GM12878 (cell line): ENCODE results near the gene HSCB. TPM values are rescaled to one million over a fixed set of nuclear protein-coding genes. Genes with fewer than 3 reads are reported as not detected.

Experiments
- ATAC-seq: fragments of 200-7000 bp; cut with Tn5 transposase; 3 replicates; pipeline ENCODE4 v1.9.1; 2020; ENCODE audit warnings: mild to moderate bottlenecking, moderate library complexity
- BruUV-seq: library from RNA; stranded (reverse); fragments of 400-500 nt; replicated peaks from 2 replicates; lab custom pipeline; 2021; lab: Mats Ljungman, UMichigan
- CTCF ChIA-PET: fragments of 300-600 bp; sonication (Branson Sonifier 250); formaldehyde crosslinking; extraction: SDS; loops from one replicate; lab custom pipeline; 2021; ENCODE audit warnings: inconsistent platforms; lab: Yijun Ruan, JAX
- POLR2A ChIA-PET: fragments of 350-600 bp; formaldehyde crosslinking; extraction: SDS; loops from one replicate; lab custom pipeline; 2021; ENCODE audit warnings: inconsistent platforms; lab: Charles Lee
- RAD21 ChIA-PET: fragments of 300-600 bp; sonication (Branson Sonifier 250); formaldehyde crosslinking; loops from one replicate; lab custom pipeline; 2023; ENCODE audit warnings: antibody characterized with exemption; ENCODE audit not compliant: unreplicated experiment; lab: Charles Lee
- SMC1A ChIA-PET: fragments of 300-600 bp; sonication (Branson Sonifier 250); formaldehyde crosslinking; loops from one replicate; lab custom pipeline; 2023; ENCODE audit not compliant: unreplicated experiment, uncharacterized antibody; lab: Charles Lee
- DNase-seq: peaks from one replicate; pipeline ENCODE4 v3.0.0-alpha.2; 2011; ENCODE audit warnings: low read depth, low spot score
- FAIRE-seq: peaks from 3 replicates; lab custom pipeline; 2011; peaks lifted over from hg19 to GRCh38; lab: Jason Lieb, UNC
- H2AFZ ChIP-seq: 2 replicates; pipeline ENCODE4 v1.6.0; 2011; ENCODE audit warnings: low read depth, low read length, control low read depth; ENCODE audit not compliant: control insufficient read depth
- H3K27ac ChIP-seq: 2 replicates; pipeline ENCODE4 v1.5.1; 2011; ENCODE audit warnings: control low read depth; ENCODE audit not compliant: control insufficient read depth, insufficient read depth
- H3K27me3 ChIP-seq, 2 experiments: replicated peaks in 1 of 2; 2 replicates each; pipeline versions ENCODE4 v1.6.0 to v1.6.1; 2011; ENCODE audit warnings: low read length in 1 of 2; ENCODE audit not compliant: control insufficient read depth in 2 of 2, insufficient read depth in 2 of 2
- H3K36me3 ChIP-seq, 2 experiments: 2 replicates each; pipeline ENCODE4 v1.5.1; 2011; ENCODE audit warnings: low read length in 1 of 2; ENCODE audit not compliant: control insufficient read depth in 2 of 2, insufficient read depth in 2 of 2
- H3K4me1 ChIP-seq: 2 replicates; pipeline ENCODE4 v1.6.1; 2011; ENCODE audit warnings: mild to moderate bottlenecking, low read length, moderate library complexity, mixed read lengths; ENCODE audit not compliant: control insufficient read depth, insufficient read depth
- H3K4me2 ChIP-seq: 2 replicates; pipeline ENCODE4 v1.6.0; 2011; ENCODE audit warnings: control low read depth; ENCODE audit not compliant: control insufficient read depth, insufficient read depth
- H3K4me3 ChIP-seq: fragments of 200-600 bp; sonication (generic); 2 replicates; pipeline ENCODE4 v1.5.1; 2016
- H3K79me2 ChIP-seq: 2 replicates; pipeline ENCODE4 v1.6.0; 2011; ENCODE audit warnings: low read length; ENCODE audit not compliant: control insufficient read depth, insufficient read depth
- H3K9ac ChIP-seq: 2 replicates; pipeline ENCODE4 v1.8.0; 2011; ENCODE audit warnings: low read length, control low read depth, mixed read lengths; ENCODE audit not compliant: control insufficient read depth, insufficient read depth
- H3K9me3 ChIP-seq: replicated peaks from 3 replicates; pipeline ENCODE4 v1.5.1; 2011; ENCODE audit warnings: mild to moderate bottlenecking, low read length; ENCODE audit not compliant: control insufficient read depth, insufficient read depth
- H4K20me1 ChIP-seq: 2 replicates; pipeline ENCODE4 v1.6.0; 2011; ENCODE audit not compliant: control insufficient read depth, insufficient read depth
- GABPA ChIP-seq: IDR thresholded peaks from 2 replicates; pipeline ENCODE4 v1.6.1; 2014; ENCODE audit warnings: antibody characterized with exemption, low read depth, mild to moderate bottlenecking, inconsistent platforms
- PKNOX1 ChIP-seq: fragments of 450-650 bp; IDR thresholded peaks from 2 replicates; pipeline ENCODE4 v1.6.1; 2016; ENCODE audit warnings: mild to moderate bottlenecking
- ZNF24 ChIP-seq: fragments of 450-650 bp; IDR thresholded peaks from 2 replicates; pipeline ENCODE4 v1.6.1; 2017; ENCODE audit warnings: antibody characterized with exemption, mild to moderate bottlenecking
- WGBS: methylation state at CpG from one replicate; pipeline ENCODE4 v1.1.6; 2016; ENCODE audit warnings: low lambda C conversion rate; ENCODE audit not compliant: insufficient replicate concordance, insufficient coverage; ENCODE audit errors: missing lambda C conversion rate; 5-methylcytosine and 5-hydroxymethylcytosine counted together
- in situ Hi-C: fragments of 300-500 bp; cut with MboI; formaldehyde crosslinking; loops from 9 replicates; pipeline ENCODE4 v1.14.3; 2018; ENCODE audit warnings: mixed read lengths
- intact Hi-C: fragments of 100-400 bp; cut with micrococcal nuclease; formaldehyde crosslinking; loops from one replicate; pipeline ENCODE4 v1.14.2; 2022; ENCODE audit not compliant: unreplicated experiment
- polyA plus RNA-seq, 11 experiments: library from polyadenylated mRNA; depleted of rRNA in 4 of 11; unstranded in 6 of 11; stranded (reverse) in 5 of 11; fragments of >200 nt; fragmentation: Nextera tagmentation in 4 of 11; fragmentation: Illumina TruSeq in 1 of 11; extraction: Ambion mirVana in 4 of 11; extraction: Trizol in 1 of 11; gene quantifications; 1 replicate in 1 of 11; 2 replicates in 10 of 11; pipeline versions ENCODE4 v1.2.1 to v1.2.3, GENCODE V29; 2011 to 2016; ENCODE audit warnings: inconsistent platforms in 2 of 11, missing spikeins in 2 of 11, low read depth in 1 of 11
- total RNA-seq, 4 experiments: library from RNA; depleted of rRNA in 3 of 4; stranded (reverse); fragments of >200 nt in 3 of 4; fragmentation: Illumina TruSeq in 1 of 4; extraction: Trizol in 1 of 4; gene quantifications; 2 replicates each; pipeline versions ENCODE4 v1.2.1 to v1.2.3, GENCODE V29; 2013 to 2021

The HSCB gene
- total and polyA plus RNA-seq, 10 of the 15 experiments (the other 5 are each of a cell fraction or from before 2014, with no cell fraction given) = 10.6 to 28.4 (median 20.8) TPM

GRCh38 chr22:28779833-28780232 lies 38.0 kb downstream of the HSCB start:
- no peak for TF ChIP-seq PKNOX1
- CTCF ChIA-PET = interaction anchor here (1.0 to 1.5 kb wide), 2 partner anchors 11 to 260 kb away, joined by 3 to 5 read pairs; no protein-coding TSS in a partner anchor
- no peaks in the 10 kb centered on the region for H4K20me1 ChIP-seq
- SMC1A ChIA-PET = interaction anchor here (0.8 to 3.6 kb wide), 6 partner anchors 8 to 261 kb away, joined by 3 to 16 read pairs (median 4); no protein-coding TSS in a partner anchor
- FAIRE-seq (no peak), ATAC-seq (no peak), DNase-seq (no peak)
- no peak overlapping the region for H3K9ac ChIP-seq
- BruUV-seq = no TSS peak
- no peaks in the 10 kb centered on the region for H3K27me3 ChIP-seq
- H3K27ac ChIP-seq = no peak overlapping the region
- intact Hi-C loops = loop anchor here (10.0 kb wide), 1 partner anchor 45 kb away; no protein-coding TSS in a partner anchor
- no peak overlapping the region for H3K4me3 ChIP-seq
- no peak overlapping the region for H2AFZ ChIP-seq
- no peaks in the 10 kb centered on the region for H3K4me1 ChIP-seq
- H3K4me2 ChIP-seq = no peak overlapping the region
- in situ Hi-C loops = no loop called here
- no peaks in the 10 kb centered on the region; the same call in 1 of the 2 replicates for H3K79me2 ChIP-seq
- POLR2A ChIA-PET = interaction anchor here (1.2 kb wide), 2 partner anchors 19 kb away, joined by 3 to 6 read pairs; no protein-coding TSS in a partner anchor
- RAD21 ChIA-PET = interaction anchor here (1.2 to 1.4 kb wide), 2 partner anchors 9 to 19 kb away, joined by 3 to 6 read pairs; no protein-coding TSS in a partner anchor
- no peaks in the 10 kb centered on the region; the same call in 2 of the 3 replicates for H3K9me3 ChIP-seq
- peaks cover 3 to 31% of the 10 kb centered on the region in 2 experiments for H3K36me3 ChIP-seq
- WGBS = 71% methylated on average over 5 of the region's 5 CpGs

- no peak overlapping the region for H3K9ac ChIP-seq
- H3K9me3 ChIP-seq = no peaks in the 10 kb centered on the region; the same call in 2 of the 3 replicates
- no peaks in the 10 kb centered on the region for H4K20me1 ChIP-seq
- no peaks in the 10 kb centered on the region for H3K27me3 ChIP-seq
- intact Hi-C loops (no loop called here), in situ Hi-C loops (no loop called here)
- H3K4me2 ChIP-seq = no peak overlapping the region
- no peak overlapping the region for H3K27ac ChIP-seq
- FAIRE-seq (no peak), DNase-seq (no peak), ATAC-seq (no peak)
- BruUV-seq = no TSS peak
- TF ChIP-seq ZNF24 = peak; percentile 86
- no peak for TF ChIP-seq GABPA
- H3K4me1 ChIP-seq = no peaks in the 10 kb centered on the region
- no peak overlapping the region for H2AFZ ChIP-seq
- H3K4me3 ChIP-seq = no peak overlapping the region
- no peaks in the 10 kb centered on the region; the same call in 1 of the 2 replicates for H3K79me2 ChIP-seq
- POLR2A ChIA-PET = interaction anchor here (1.2 kb wide), 1 partner anchor 19 kb away, joined by 3 read pairs; no protein-coding TSS in a partner anchor
- H3K36me3 ChIP-seq = peaks cover 3 to 35% of the 10 kb centered on the region in 2 experiments
- SMC1A ChIA-PET = interaction anchor here (0.9 to 3.6 kb wide), 5 partner anchors 10 to 261 kb away, joined by 3 to 16 read pairs (median 3); no protein-coding TSS in a partner anchor
- 44% methylated on average over 1 of the region's 1 CpG for WGBS
- RAD21 ChIA-PET = no interaction called here
- CTCF ChIA-PET = interaction anchor here (1.5 kb wide), 1 partner anchor 11 kb away, joined by 5 read pairs; no protein-coding TSS in a partner anchor
Measured at GRCh38 chr22:28780296-28780695, 38.5 kb downstream of the HSCB start.
